BLaER1 (cell line): ENCODE data around the gene TIRAP.
A peak's percentile ranks its signal among the peaks of the same experiment; 100 is the strongest.
"Not testable (repeated sequence)": the region's sequence is repeated elsewhere in the genome, so short reads cannot be mapped to it uniquely, and the experiment has no call there.

Experiments used
- H3K27ac ChIP-seq: shearing (Covaris generic); formaldehyde crosslinking; 2 replicates; pipeline ENCODE4 v1.8.1; 2022
- H3K27me3 ChIP-seq: shearing (Covaris generic); formaldehyde crosslinking; 2 replicates; pipeline ENCODE4 v1.8.1; 2022
- H3K36me3 ChIP-seq: shearing (Covaris generic); formaldehyde crosslinking; 2 replicates; pipeline ENCODE4 v1.8.1; 2022
- H3K4me1 ChIP-seq: shearing (Covaris generic); formaldehyde crosslinking; 2 replicates; pipeline ENCODE4 v1.8.1; 2022
- H3K4me2 ChIP-seq: shearing (Covaris generic); formaldehyde crosslinking; 2 replicates; pipeline ENCODE4 v1.8.1; 2022
- H3K4me3 ChIP-seq: shearing (Covaris generic); formaldehyde crosslinking; 2 replicates; pipeline ENCODE4 v1.8.1; 2022
- H3K9ac ChIP-seq: shearing (Covaris generic); formaldehyde crosslinking; 2 replicates; pipeline ENCODE4 v1.8.1; 2022
- H3K9me3 ChIP-seq: shearing (Covaris generic); formaldehyde crosslinking; 2 replicates; pipeline ENCODE4 v1.8.1; 2022
- H4K20me1 ChIP-seq: shearing (Covaris generic); formaldehyde crosslinking; 2 replicates; pipeline ENCODE4 v1.8.1; 2022
- Cebpa-rat ChIP-seq: shearing (Covaris generic); IDR thresholded peaks from 2 replicates; pipeline ENCODE4 v1.8.1; 2022

The TIRAP gene, protein sequence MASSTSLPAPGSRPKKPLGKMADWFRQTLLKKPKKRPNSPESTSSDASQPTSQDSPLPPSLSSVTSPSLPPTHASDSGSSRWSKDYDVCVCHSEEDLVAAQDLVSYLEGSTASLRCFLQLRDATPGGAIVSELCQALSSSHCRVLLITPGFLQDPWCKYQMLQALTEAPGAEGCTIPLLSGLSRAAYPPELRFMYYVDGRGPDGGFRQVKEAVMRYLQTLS

DNA sequence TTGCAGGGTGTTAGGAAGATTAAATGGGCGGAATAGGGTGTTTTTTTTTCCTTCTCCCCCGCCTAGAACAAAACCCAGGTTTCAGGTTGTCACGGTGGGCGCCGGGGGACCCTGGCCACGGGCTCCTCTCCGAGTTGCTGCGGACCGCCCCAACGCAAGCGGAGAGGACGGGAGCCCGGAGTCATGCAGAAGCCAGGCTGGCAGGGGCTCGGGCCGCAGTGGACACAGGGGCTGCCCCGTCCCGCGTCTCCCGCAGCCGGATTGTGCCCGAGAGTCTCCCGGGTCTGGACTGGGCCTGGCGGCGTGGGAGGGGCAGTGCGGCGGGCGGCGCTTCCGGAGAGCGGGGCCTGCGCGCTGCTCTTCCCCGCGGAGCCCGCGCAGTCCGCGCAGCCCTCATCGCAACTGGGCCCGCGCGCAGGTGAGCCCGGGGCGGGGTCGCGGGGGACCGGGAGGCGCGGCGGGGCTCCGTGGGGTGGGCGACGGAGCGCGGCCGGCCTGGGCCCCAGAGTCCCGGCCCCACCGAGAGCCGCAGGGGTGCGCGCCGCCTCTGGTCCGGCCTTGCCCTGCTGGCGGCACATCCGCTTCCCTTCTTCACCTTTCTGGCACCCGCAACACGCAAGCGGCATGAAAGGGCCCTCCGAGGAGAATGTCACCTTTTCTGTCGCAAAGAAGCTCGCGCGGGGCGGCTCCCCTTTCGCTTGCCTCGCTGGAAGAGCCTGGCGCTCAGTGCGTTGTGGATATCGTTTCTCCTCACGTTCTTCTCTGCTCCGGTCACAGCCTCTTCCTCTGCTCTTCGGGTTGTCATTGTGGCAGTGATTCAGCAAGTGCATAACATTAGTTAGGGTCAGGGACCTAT is at the start of gene TIRAP:
TSS of gene TIRAP (plus strand) at position 358 of the 856 bp plus-strand sequence. CDS start 7,802 bp downstream, outside the sequence.
- H3K9ac ChIP-seq: peak within 1 kb of the TSS; percentile 89
- H3K36me3 ChIP-seq: peaks cover 17% of the 10 kb centered on the region
- peaks cover 46% of the 10 kb centered on the region for H3K4me1 ChIP-seq
- H3K27ac ChIP-seq: peak within 1 kb of the TSS; percentile 89
- no peaks in the 10 kb centered on the region for H4K20me1 ChIP-seq
- peak within 1 kb of the TSS; percentile 89 for H3K4me2 ChIP-seq
- no peaks in the 10 kb centered on the region for H3K9me3 ChIP-seq
- H3K4me3 ChIP-seq: peak within 1 kb of the TSS; percentile 81
- no peak for TF ChIP-seq Cebpa-rat
- H3K27me3 ChIP-seq: no peaks in the 10 kb centered on the region

DNA sequence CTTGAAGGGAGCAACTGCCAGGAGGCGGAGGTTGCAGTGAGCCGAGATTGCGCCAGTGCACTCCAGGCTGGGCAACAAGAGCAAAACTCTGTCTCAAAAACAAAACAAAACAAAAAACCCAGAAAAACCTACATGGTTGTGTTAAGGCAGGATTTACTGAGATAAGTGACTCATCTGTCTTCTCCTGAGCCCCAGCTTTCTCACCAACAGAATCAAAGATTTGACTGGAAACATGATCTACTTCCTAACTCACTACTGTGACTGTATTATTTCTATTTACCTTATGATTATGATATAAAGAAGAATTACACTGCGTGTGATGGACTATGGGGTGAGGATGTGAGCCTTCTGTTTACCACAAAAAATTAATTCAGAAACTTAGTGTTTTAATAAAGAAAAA is 49.5 kb upstream of the TIRAP start:
- H4K20me1 ChIP-seq: no peaks in the 10 kb centered on the region
- peaks cover 7% of the 10 kb centered on the region; the same call in 1 of the 2 replicates for H3K4me1 ChIP-seq
- no peak overlapping the region for H3K4me3 ChIP-seq
- H3K4me2 ChIP-seq: no peak overlapping the region
- H3K36me3 ChIP-seq: peaks cover 49% of the 10 kb centered on the region
- H3K9me3 ChIP-seq: no peaks in the 10 kb centered on the region
- no peaks in the 10 kb centered on the region for H3K27me3 ChIP-seq
- no peak for TF ChIP-seq Cebpa-rat
- H3K9ac ChIP-seq: no peak overlapping the region
- H3K27ac ChIP-seq: no peak overlapping the region

DNA sequence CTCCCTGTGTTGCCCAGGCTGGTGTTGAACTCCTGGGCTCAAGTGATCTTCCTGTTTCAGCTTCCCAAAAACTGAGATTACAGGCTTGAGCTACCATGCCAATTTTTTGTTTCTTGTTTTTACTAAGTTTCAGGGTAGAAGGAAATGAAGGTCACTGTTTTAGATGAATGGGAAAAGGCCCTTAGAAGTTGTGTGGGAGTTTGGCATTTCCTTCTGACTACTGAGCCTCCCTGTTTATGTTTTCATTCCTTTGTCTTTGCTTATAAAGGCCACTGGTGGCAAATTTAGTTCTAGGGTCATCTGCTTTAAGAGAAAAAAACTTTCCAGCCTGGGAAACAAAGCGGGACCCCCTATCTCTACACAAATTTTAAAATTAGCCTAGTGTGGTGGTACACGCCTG is 36.3 kb upstream of the TIRAP start:
- H3K27ac ChIP-seq: no peak overlapping the region
- no peaks in the 10 kb centered on the region for H3K9me3 ChIP-seq
- H3K27me3 ChIP-seq: no peaks in the 10 kb centered on the region
- no peak overlapping the region for H3K9ac ChIP-seq
- H4K20me1 ChIP-seq: no peaks in the 10 kb centered on the region
- no peaks in the 10 kb centered on the region for H3K4me1 ChIP-seq
- no peak overlapping the region for H3K4me3 ChIP-seq
- H3K36me3 ChIP-seq: peaks cover 65% of the 10 kb centered on the region
- TF ChIP-seq Cebpa-rat: no peak
- H3K4me2 ChIP-seq: no peak overlapping the region

DNA sequence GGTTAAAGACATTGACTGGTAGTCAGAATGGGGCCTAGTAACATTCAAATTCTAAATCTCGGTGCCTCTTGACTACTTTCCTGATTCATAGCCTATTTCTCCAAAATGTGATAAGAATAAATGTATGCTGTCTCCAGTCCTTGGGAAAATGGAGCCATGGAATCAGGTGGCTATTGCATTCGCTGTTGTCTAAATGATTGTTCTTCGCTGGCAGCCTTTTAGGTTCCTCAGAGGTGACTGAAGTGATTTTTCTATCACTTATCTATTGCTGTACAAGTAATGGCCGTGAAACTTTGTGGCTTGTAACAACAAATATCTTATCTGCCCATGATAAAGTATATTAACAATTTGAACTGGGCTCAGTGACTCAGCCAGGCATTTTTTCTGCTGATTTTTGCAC is 29.6 kb upstream of the TIRAP start:
- Histone ChIP-seq H3K4me1 (no peaks in the 10 kb centered on the region), H4K20me1 (no peaks in the 10 kb centered on the region), H3K4me3 (no peak overlapping the region), H3K27ac (no peak overlapping the region), H3K36me3 (peaks cover 82% of the 10 kb centered on the region), H3K9ac (no peak overlapping the region), H3K27me3 (no peaks in the 10 kb centered on the region), H3K4me2 (no peak overlapping the region), H3K9me3 (no peaks in the 10 kb centered on the region)
- TF ChIP-seq Cebpa-rat: no peak

DNA sequence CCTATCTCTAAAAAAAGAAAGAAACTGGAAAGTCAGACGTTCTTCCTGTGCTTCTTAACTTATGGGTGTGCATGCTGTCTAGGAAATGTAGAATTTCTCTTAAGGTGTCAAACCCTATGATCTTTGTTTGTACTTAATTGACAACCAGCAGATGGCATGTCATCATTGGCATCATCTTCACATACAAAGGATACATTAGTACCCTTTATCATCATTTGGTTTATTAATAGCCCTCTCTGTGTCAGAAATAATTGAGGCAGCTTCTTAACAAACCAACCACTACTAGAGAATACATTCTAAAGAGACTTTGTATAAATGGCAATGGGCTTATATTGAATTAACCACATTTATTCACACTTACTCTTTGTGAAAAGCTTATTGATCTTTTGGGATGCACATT is 28.1 kb upstream of the TIRAP start:
- Histone ChIP-seq H3K9ac (no peak overlapping the region), H3K4me3 (no peak overlapping the region), H3K36me3 (peaks cover 86% of the 10 kb centered on the region), H3K9me3 (no peaks in the 10 kb centered on the region), H3K4me1 (no peaks in the 10 kb centered on the region), H3K27ac (no peak overlapping the region), H4K20me1 (no peaks in the 10 kb centered on the region), H3K27me3 (no peaks in the 10 kb centered on the region), H3K4me2 (no peak overlapping the region)
- TF ChIP-seq Cebpa-rat: no peak

DNA sequence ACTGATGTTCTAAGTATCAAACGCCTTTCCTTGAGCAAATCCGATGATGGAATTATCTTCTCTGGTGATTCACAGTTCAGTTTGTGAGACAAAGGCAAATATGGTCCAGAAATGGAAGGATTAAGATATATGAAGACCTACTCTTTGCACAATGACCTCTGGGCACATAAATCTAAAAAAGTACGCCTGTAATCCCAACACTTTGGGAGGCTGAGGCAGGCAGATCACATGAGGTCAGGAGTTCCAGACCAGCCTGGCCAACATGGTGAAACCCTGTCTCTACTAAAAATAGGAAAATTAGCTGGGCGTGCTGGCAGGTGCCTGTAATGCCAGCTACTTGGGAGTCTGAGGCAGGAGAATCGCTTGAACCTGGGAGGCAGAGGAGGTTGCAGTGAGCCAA is 27.4 kb upstream of the TIRAP start:
- H3K36me3 ChIP-seq: peaks cover 86% of the 10 kb centered on the region
- H3K27me3 ChIP-seq, H3K4me3 ChIP-seq, H3K27ac ChIP-seq, H3K4me1 ChIP-seq, H4K20me1 ChIP-seq, H3K4me2 ChIP-seq, H3K9me3 ChIP-seq, H3K9ac ChIP-seq: not testable (repeated sequence)

DNA sequence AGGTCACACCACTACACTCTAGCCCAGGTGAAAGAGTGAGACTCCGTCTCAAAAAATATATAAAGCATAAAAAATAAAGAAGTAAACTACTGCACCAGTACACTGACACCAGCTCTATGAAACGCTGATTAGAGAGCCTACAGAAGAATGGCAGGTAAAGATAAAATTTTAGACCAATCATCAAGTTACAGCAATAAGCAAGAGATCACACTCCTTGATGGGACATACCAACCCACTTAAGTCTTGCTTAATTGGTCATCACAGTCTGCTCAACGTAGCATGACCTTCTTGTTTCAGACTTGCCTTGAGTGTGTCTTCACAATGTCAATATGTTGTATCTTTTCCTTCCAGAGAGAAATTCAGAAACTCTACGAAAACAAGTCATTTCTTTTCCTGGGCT is 26.7 kb upstream of the TIRAP start:
- no peaks in the 10 kb centered on the region for H3K9me3 ChIP-seq
- H3K27me3 ChIP-seq: no peaks in the 10 kb centered on the region
- peaks cover 89% of the 10 kb centered on the region for H3K36me3 ChIP-seq
- TF ChIP-seq Cebpa-rat: no peak
- H3K4me1 ChIP-seq: no peaks in the 10 kb centered on the region
- no peak overlapping the region for H3K4me2 ChIP-seq
- H3K4me3 ChIP-seq: no peak overlapping the region
- H4K20me1 ChIP-seq: no peaks in the 10 kb centered on the region
- no peak overlapping the region for H3K27ac ChIP-seq
- H3K9ac ChIP-seq: no peak overlapping the region

DNA sequence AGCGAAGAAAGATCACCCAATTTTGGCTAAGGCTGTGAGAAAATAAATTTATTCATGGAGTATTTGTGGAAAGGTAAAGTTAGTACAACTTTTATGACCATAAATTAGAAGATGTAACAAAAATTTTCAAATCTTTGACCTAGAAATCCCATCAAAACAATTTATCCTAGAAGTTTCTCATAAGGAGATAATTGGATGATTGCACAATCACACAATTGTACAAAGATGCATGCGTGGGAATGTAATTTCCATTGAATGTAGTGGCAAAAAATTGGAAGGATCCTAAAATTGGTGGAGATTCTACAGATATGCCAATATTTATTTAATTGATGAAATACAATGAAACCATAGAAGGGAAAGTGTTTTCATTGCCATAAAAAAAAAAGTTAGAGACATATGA is 25.7 kb upstream of the TIRAP start:
- TF ChIP-seq Cebpa-rat: no peak

DNA sequence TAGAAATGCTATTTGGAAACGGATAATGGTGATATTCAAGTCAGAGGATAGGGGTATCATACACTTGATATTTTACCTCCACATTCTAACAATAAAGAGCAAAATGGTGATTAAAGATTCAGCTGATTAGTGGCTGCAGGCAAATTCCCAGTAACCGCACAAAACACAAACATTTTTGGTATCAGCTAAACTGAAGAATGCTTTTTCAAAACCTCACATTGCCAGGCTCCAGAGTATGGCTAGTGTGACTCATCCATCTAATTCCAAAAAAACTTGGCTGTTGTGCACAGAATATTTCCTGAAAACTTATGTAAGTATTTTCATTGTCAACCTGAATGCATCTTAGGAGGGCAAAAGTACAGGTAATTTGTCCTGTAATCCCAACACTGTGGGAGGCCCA is 25.1 kb upstream of the TIRAP start:
- TF ChIP-seq Cebpa-rat: no peak
- Histone ChIP-seq H3K4me1 (no peaks in the 10 kb centered on the region), H3K27ac (no peak overlapping the region), H3K36me3 (peaks cover 89% of the 10 kb centered on the region), H3K4me3 (no peak overlapping the region), H3K9ac (no peak overlapping the region), H3K27me3 (no peaks in the 10 kb centered on the region), H3K4me2 (no peak overlapping the region), H4K20me1 (peaks cover 8% of the 10 kb centered on the region; the same call in 1 of the 2 replicates), H3K9me3 (no peaks in the 10 kb centered on the region)

More for the DNA sequence above, 25.7 kb upstream of the TIRAP start:
- H4K20me1 ChIP-seq: peaks cover 2% of the 10 kb centered on the region; the same call in 1 of the 2 replicates
- no peak overlapping the region for H3K27ac ChIP-seq
- no peaks in the 10 kb centered on the region for H3K4me1 ChIP-seq
- no peaks in the 10 kb centered on the region for H3K27me3 ChIP-seq
- no peak overlapping the region for H3K9ac ChIP-seq
- H3K4me3 ChIP-seq: no peak overlapping the region
- H3K36me3 ChIP-seq: peaks cover 89% of the 10 kb centered on the region
- H3K4me2 ChIP-seq: no peak overlapping the region
- no peaks in the 10 kb centered on the region for H3K9me3 ChIP-seq

DNA sequence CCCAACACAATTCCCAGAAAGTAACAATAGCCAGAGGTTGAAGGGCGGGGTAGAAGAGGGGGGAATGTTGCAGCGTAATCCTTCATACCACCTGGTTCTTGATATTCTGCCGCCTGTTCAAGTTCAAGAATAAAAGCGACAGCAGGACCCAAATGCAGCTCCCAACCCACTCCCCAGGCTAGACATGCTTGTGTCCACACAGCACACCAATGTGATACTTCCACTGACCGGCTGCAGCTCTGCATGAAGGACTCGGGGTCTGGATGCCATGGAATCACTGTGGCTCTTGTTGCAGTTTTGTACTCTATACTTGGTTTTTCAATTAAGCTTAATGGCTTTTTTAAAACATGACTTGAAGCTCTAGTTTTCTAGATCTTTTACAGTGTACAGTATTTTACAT is 20.7 kb upstream of the TIRAP start:
- H3K4me3 ChIP-seq: no peak overlapping the region
- no peak for TF ChIP-seq Cebpa-rat
- no peaks in the 10 kb centered on the region for H3K9me3 ChIP-seq
- no peaks in the 10 kb centered on the region for H3K27me3 ChIP-seq
- no peak overlapping the region for H3K4me2 ChIP-seq
- 0 out of 2 replicates have a peak overlapping the region, but pooled peaks have one; percentile 9 for H3K9ac ChIP-seq
- H4K20me1 ChIP-seq: peaks cover 18% of the 10 kb centered on the region; the same call in 1 of the 2 replicates
- no peak overlapping the region for H3K27ac ChIP-seq
- peaks cover 92% of the 10 kb centered on the region for H3K36me3 ChIP-seq
- peaks cover 3% of the 10 kb centered on the region for H3K4me1 ChIP-seq
